ENCODE measurements around the gene ATP8A1.
A peak's percentile ranks its signal among the peaks of the same experiment; 100 is the strongest.
"Not testable (repeated sequence)": the region's sequence is repeated elsewhere in the genome, so short reads cannot be mapped to it uniquely, and the experiment has no call there.

Gene ATP8A1

GRCh38 chr4:42656944-42657792, at the start of gene ATP8A1:
Gene ATP8A1, minus strand, starts transcription at chr4:42657105. Its CDS starts 232 bp downstream, at chr4:42656873.
- DNase-seq: peak; percentile 84

DNA sequence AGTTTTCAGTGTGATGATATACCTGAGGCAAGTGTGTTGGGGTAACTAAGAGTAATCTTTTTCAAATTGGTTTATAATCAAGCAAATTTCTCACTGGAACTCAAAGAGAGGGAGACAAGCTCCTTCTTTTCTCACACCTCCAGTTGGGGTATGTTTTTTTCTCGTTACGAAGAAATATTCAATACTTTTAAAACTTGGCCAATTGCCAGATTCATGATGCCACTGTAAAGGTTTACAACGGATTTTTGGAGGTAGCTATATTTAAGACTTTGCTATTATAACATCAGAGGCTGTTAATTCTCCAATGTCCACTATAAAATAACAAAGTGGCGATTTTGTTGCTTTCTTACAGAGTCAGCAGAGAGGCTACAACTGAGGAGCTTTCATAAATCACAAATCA, 49.2 kb upstream of the ATP8A1 start:
- no peak for DNase-seq

GRCh38 chr4:42703813-42704212, 46.9 kb upstream of the ATP8A1 start:
- no peak for DNase-seq

GRCh38 chr4:42702895-42703294, 46.0 kb upstream of the ATP8A1 start:
- no peak for DNase-seq

DNA sequence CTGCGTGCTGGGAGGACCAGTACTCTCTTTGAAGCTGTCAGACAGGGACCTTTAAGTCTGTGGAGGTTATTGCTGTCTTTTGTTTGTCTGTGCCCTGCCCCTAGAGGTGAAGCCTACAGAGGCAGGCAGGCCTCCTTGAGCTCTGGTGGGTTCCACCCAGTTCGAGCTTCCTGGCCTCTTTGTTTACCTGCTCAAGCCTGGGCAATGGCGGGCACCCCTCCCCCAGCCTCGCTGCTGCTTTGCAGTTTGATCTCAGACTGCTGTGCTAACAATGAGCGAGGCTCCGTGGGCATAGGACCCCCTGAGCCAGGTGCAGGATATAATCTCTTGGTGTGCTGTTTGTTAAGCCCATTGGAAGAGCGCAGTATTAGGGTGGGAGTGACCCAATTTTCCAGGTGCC, 44.9 kb upstream of the ATP8A1 start:
- DNase-seq: not testable (repeated sequence)

DNA sequence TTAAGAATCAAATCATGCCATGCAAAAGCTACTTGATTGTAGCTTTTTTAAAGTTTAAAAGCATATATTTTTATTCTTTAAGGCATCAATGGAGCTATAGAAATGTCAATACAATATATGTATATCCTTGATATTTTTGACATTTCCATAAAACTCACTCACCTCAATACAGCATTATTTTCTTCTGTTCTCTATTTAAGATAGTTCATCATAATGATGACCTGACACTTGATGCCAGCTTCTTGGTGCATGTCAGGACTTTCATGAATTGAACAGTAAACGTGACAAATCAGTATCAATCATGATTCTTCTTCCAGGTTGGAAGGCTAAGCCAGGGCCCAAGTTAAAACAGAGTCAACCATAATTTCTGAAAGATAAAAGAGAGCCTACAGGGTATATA, 33.6 kb upstream of the ATP8A1 start:
- no peak for DNase-seq

DNA sequence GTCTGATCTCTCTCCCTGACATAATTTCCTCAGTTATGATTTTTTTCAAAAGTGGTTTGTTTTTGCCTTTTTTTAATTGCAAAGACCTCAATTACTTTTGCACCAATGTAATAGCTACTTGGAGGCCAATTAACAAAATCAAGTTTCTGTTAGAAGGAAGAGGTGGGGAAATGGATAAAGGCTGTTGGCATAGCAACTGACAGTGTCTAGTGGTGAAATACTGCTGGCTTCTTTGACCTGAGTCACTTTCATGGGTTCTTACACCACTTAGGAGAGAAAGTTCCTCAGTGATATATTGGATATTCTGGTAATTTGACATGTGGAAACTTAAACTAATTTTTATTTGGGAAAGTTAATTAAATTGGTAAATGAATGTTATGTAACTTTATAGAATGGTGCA, 26.5 kb upstream of the ATP8A1 start:
- no peak for DNase-seq

GRCh38 chr4:42678512-42678911, 21.6 kb upstream of the ATP8A1 start:
- DNase-seq: no peak

DNA sequence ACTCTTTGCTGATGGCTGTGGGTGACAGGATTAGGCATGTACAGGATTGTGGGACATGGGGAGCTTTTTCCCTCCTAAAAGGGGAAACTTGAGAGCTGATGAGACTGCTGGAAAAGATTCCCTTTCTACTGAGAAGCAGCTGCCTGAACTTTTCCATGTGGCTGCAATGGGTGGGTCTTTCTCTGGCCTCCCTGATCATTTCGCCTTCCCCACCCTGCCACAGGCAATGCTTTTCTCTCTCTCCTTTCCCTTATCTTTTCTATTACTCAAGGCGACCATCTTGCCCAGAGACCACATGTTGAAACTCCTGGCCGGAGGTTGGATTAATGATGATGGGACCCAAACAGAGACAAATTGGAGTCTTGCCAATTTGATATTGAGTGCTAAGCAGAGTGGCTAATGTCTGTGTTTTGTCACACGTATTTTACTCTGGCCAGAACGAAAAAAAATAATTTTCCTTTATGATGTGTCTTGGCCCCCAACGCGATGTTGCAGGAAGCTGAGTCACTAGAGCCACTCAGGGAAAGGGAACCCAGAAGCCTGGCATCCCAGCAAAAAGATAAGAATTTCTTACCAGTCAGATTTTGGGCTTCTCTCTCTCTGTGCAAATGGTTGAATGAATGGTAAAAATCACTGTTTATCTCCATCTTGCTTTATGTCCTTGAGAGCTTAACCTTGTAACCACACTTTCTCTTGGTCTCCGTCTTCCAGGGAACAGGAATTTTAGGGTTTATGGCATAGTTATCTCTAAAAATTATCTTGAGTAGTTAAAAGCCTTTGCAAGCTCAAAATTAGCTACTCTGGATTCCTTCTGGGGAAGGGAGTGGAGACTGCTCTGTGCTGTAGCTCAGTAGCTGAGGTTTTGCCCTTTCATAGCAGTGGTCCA, 19.4 kb upstream of the ATP8A1 start:
- no peak for DNase-seq

- no peak for DNase-seq
Observed at GRCh38 chr4:42673082-42673425, 16.1 kb upstream of the ATP8A1 start.

DNA sequence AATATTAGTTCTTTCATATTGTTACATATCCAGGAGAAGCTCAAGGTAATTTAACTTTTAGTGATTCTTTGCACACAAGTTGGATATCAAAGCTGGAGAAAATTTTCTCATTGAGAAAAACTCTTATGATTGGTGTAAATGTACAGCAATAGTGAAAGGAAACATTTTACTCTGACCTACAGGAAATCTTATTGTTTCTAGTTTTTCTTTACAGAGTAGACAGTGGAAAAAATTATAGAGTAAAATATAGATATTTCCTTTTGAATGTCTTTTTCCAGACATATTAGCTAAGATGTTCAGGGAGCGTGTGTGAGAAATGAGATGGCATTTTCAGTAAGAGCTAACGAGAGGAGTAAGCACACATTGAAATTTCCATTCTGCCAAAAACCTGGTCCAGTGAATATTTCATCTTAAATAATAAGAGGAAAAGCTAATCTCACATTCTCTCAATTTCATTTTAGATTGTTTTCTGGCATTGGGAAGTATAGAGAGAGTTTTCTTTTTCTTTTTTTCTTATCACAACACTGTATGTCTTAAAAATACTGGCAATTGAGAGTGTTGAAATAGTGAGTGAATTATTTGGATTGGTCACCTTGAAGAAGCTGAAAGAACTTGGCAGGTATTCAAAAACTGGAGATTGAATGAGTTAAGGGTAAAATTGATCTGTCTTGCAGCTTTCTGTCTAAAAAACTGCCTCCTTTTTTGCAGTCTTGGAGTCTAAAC, 15.6 kb upstream of the ATP8A1 start:
- no peak for DNase-seq

GRCh38 chr4:42671431-42672194, 14.7 kb upstream of the ATP8A1 start:
- no peak for DNase-seq

DNA sequence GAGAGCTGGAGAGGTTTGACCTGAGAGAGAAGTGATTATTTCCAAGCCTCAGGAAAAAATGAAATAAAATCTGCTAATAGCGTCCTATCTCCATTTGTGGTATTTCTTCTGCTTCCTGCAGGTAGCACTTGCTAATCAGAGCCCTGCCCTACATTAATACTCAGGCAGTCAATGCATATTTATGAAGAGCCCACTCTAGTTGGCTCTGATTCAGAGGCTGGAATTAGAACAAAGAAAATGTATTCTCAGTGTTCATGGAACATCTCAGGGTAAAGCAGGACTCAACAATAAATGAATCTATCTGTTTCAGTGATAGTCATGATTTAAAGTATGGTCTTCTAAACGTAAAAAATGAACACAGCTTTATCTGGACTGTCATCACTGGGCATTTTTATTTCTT, 1.4 kb upstream of the ATP8A1 start:
- DNase-seq: no peak

DNA sequence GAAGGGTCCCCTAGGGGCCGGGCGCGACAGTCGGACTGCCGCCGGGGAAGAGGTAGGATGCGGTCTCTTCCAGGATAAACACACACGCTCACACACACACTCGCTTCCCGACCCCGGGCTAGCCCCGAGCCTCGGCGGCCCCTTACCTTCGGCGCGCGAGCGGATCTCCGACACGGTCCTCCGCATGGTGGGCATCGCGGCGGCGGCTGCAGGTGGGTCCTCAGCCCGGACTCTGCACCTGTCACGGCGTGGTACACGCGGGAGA, 294 bp downstream of the ATP8A1 start:
- DNase-seq: no peak

GRCh38 chr4:42655921-42656678, 805 bp downstream of the ATP8A1 start:
- DNase-seq: no peak

DNA sequence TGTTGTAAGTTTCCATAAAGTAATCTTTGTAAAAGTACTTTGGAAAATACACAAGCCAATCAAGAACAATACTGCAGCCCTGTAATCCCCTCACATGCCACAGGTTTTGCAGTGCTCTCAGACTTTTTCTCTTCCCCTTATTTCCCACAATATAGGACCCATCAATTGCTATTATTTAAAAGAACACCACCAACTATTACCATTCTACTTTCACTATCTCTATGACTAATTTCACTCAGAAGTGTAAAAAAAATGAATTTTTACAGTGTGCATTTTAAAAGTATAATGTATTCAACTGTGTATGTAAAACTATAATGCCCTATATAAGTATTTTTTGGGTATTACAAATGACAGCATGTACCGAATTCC, 1.7 kb downstream of the ATP8A1 start:
- DNase-seq: no peak

GRCh38 chr4:42654631-42655268, 2.2 kb downstream of the ATP8A1 start:
- DNase-seq: no peak

DNA sequence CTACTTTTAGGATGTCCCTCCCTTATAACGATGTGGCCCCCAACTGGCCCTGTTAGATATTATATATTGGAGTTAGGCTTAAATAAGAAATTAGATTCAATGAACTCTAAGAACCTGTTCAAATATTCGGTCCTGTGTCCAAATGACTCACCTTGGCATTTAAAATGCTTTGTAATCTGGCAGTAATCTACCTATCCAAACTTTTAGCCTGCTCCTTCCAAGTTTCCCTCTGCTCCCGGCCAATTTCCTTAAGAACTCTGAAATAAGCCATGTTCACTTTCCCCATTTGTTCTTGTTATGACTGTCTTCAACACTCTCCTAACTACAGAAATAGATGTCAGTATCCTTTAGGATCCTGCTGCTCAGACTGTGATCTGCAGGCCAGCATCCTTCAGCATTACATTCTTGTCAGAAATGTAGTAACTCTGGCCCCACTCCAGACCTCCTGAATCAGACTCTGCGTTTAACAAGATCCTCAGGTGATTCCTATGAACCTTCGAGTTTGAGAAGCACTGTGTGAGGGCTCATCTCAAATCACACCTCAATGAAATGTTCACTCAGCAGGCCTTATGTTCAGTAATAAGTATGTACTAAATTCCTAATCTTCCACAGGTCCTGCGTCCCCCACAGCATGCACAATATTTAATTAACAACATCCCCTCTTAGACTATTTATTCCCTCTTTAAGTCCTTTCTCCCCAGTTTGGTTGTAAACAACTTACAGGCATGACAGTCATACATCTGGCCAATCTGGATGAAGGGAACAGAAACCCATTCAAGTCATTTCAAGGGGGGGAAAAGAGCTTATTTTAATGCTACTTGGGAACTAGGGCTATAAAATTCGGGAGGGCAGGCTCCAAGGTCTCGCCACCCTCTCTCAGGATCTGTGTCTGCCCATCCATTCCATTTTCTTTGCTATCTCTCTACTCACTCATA, 3.0 kb downstream of the ATP8A1 start:
- no peak for DNase-seq

- not testable (repeated sequence) for DNase-seq
Observed at GRCh38 chr4:42652529-42653231, 4.2 kb downstream of the ATP8A1 start.

DNA sequence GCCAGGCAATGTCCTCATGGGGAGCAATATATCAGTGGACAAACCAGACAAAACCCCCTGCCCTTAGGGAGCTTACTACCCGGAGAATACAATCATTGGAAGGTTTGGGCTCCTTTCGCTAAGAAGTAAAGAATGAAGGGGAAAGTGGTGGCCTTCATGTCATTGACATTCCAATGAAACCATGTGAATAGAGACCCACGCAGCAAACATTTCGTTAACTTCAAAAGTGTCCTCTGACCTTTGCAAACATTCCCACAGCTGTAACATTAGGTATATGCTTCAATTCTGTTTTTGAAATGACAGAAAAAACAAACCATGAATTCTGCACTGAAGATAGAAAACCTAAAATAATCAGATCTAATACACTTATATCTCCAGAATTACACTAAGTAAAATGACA, 7.0 kb downstream of the ATP8A1 start:
- DNase-seq: no peak
